SKM-1 treated with dmso at 0.1 percent for 144 hours (cell line): ENCODE measurements around the gene COL4A2.

Experiments used
- DNase-seq: peaks from one replicate; lab custom pipeline; 2025; ENCODE audit not compliant: unreplicated experiment; lab: John Stamatoyannopoulos, UW

COL4A2 gene

GRCh38 chr13:110414931-110415330, 107.8 kb downstream of the COL4A2 start:
- DNase-seq = no peak

DNA sequence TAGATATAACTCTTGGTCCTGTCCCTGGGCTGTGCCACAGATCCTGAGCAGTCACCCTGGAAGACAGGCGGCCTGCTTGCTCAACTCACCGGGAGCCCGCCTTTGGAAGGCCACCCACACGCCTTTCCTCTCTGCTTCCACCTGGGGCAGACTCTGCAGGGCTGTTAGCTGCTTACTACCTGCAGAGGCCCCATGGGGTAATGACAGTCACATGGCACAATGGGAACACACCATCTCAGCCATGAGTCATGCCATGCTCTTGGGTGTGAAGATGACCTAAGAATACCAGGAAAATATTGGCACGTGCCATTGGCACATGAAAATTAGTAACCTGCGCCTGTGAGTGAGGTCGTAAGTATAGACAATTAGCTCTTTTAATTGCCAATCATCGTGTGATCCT, 108.6 kb downstream of the COL4A2 start:
- no peak for DNase-seq

DNA sequence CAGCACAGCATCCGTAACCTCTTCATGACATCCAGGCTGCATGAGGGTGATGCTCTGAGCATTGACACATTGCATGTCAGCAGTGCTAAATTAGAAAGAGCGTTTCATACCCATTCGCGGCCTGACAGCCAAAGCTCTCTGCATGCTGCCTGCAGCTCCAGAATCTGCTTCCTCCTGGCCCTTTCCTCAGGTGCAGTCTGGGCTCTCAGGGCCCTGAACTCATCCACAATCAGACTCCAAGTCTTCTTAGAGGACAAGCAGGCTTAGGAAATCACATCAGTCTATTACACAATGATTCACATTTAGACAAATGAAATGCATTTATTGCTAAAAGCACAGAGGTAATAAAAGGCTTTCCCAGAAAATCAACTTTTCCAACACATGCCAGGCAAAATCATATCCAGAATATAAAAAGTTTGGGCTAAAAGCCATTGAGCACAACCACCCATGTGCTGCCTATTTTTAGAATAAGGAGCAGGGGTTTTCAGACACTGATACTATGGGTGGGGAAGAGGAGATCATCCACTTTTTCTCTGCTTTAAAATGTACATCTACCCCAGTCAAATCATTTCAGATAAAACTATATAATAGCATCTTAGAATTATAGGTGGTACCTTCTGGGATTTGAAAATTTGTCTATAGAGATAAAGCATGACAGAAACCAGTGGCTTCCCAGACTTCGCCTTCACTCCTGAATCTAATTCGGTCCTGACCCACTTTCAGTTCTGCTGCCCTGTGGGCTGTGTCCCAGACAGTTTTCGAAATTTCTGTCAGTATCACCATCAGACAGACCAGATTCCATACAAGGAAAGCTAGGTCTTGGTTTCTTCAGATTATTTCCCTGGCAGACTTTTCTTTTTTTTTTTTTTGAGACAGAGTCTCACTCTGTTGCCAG, 109.3 kb downstream of the COL4A2 start:
- no peak for DNase-seq

GRCh38 chr13:110418944-110419343, 111.9 kb downstream of the COL4A2 start:
- DNase-seq = no peak

GRCh38 chr13:110419381-110419791, 112.3 kb downstream of the COL4A2 start:
- no peak for DNase-seq

DNA sequence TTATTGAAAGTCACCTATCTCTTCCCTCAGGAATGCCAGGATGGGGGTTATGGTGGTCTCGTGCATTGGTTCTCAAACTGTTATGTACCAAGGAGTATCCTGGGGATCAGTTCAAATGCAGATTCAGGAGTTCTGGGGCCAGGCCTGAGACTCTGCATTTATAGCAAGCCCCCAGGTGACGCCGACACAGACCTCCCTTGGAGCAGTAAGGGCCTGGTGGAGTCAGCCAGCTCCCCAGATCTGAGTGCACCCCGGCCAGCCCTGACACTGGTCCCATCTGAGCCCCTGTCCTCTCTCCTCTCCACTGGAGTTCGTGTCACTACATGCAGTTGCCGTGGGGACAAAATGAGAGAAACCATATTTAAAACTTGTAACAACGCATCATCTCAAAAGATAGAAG, 112.9 kb downstream of the COL4A2 start:
- DNase-seq = no peak

DNA sequence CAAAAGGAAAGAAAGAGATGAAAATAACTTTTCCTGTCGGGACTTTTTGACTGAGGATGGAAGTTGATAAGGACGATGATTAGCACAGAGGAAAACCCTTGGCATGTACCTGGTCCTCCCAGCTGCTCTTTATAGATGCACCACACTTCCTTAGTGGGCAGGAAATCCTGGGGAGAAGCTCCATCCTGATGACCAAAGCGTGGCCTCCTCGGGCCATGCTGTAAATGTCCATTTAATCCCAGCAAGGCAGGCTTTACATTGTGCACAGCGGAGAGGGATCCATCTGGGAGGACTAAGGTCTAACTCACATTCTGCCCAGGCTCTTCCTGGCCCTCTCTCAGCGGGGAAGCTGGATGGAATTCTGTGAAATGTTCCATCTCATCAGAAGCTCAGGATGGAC, 113.5 kb downstream of the COL4A2 start:
- no peak for DNase-seq

DNA sequence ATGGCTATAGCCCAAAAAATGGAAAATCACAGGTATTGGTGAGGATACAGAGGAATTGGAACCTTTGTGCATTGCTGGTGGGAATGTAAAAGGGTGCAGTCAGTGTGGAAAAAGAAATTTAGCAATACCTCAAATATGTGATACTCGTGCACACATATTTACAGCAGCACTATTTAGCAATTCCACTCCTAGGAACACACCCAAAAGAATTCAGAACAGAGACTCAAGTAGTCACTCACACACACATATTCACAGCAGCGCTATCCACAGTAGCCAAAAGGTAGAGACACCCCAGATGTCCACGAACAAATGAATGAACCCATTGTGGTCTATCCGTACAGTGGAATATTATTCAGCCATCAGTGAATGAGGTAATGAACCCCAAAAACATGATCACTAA, 114.0 kb downstream of the COL4A2 start:
- no peak for DNase-seq

DNA sequence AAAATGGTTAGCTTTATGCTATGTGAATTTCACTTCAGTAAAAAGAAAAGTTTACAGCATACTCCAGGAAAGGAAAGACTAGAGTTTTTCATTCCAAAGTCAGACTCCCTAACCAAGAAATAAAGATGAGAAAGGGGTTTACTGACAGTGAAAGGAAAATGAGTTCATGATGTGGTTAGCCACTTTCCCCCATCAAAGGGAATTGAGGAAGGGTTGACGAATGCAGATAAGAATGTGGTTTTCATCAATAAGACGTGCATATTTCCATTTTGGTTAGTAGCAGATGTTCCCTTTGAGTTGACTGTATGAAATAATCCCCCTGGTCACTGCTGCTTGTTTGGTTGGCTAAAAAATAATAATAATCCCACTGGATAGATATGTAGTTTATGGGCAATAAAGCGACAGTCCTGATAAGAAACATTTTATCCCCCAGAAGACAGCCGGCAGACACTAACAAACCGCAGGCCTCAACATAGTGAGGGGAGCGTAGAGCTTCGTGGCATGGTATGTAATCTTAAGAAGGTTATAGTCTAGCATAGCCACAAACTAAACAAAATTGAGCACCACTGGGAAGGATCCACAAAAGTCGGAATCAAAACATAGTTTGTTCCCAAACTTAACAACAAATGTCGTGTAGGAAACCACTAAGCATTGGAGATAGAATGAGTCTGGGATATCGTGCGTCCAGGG, 114.8 kb downstream of the COL4A2 start:
- DNase-seq = no peak

DNA sequence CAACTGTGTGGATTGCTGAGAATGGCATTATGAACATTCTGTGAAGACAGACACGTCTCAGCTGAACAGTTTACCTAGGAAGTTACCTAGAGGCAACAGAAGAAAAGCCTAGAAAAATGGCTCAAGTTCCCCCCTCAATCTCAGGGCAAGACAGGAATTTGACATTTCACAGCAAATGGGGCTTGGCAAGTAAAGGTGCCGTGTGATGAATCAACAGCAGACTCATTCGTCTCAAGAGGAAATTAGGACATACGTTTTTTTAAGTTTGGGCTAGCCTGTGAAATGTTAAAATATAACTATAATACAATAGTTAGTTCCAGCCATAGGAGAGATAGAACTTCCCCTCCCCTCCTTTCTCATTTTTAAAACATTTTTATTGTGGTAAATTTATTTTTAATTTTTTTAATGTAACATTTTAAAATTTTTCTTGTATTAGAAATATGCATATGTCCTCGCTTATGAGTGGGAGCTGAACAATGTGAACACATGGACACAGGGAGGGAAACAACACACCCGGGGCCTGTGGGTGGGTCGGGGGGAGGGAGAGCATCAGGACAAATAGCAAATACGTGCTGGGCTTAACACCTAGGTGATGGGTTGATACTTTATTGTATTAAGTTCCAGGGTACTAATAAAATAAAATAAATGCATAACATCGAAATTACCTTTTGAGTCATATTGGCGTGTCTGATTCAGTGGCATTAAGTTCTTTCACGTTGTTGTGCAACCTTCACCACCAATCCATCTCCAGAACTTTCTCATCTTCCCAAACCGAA, 116.0 kb downstream of the COL4A2 start:
- no peak for DNase-seq

GRCh38 chr13:110423689-110424302, 116.7 kb downstream of the COL4A2 start:
- DNase-seq = no peak

DNA sequence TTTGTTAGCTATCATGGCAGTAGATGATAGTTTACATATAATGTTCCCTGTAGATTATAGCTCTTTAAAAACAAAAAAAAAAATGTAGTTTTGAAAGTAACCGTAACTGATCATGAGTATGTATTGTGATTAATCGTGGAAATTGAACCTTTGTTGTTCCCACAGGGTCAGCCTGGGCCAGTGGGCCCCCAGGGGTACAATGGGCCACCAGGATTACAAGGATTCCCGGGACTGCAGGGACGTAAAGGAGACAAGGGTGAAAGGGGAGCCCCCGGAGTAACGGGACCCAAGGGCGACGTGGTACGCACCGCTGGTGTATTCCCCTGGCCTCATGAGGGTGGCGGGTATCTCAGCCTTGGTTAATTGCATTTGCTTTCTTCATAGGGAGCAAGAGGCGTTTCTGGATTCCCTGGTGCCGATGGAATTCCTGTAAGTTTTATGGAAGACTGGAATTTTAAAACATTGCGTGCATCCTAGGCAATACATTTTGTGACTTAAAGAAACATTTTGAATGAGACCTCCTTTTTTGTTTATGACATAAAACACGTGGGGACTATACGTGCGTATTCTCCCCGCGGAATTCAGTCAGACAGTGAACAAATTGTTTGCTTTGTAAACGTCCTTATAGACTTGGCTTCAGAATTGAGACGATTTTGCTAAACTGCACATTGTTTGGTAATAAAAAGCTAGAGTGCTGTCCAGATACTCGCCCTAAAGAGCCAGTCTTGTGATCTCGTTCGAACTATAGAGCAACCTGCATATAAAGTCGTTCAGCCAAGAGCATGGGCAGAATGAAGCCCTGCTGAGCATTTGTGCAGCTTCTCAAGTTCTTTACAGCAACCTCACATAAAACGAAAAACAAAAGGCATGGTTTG, 117.7 kb downstream of the COL4A2 start:
- DNase-seq = no peak

GRCh38 chr13:110425444-110425780, 118.3 kb downstream of the COL4A2 start:
- no peak for DNase-seq

DNA sequence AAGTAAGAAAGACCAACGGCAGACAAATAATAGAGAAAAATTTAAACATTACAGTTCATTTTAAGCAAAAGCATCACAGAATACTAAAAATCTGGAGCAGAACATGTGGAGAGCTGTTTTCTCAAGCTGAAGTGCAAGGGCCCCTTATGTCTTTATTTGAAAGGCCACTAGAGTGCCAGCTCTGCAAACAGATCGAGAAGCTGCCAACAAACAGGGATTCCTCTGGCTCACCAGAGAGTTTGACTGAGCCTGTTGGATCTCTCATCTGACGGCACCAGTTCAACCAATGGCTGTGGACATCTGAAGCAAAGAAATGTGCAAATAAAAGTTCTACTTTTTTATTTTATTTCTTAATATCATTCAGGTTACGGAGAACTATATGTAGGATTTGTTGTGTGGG, 119.7 kb downstream of the COL4A2 start:
- no peak for DNase-seq

DNA sequence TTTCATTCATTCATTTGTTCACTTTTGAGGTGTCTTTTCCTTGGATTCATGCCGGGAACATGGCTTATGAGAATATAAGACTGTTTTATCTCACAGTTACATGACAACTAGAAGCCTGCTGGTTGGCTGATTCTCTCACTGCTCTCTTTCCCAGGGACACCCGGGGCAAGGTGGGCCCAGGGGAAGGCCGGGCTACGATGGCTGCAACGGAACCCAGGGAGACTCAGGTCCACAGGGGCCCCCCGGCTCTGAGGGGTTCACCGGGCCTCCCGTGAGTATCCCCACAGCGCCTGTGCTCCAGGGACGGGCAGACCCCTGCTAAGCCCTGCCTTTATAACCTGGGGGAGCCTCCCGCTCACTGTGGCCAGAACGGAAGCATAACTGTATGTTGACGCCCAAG, 121.2 kb downstream of the COL4A2 start:
- DNase-seq = no peak

DNA sequence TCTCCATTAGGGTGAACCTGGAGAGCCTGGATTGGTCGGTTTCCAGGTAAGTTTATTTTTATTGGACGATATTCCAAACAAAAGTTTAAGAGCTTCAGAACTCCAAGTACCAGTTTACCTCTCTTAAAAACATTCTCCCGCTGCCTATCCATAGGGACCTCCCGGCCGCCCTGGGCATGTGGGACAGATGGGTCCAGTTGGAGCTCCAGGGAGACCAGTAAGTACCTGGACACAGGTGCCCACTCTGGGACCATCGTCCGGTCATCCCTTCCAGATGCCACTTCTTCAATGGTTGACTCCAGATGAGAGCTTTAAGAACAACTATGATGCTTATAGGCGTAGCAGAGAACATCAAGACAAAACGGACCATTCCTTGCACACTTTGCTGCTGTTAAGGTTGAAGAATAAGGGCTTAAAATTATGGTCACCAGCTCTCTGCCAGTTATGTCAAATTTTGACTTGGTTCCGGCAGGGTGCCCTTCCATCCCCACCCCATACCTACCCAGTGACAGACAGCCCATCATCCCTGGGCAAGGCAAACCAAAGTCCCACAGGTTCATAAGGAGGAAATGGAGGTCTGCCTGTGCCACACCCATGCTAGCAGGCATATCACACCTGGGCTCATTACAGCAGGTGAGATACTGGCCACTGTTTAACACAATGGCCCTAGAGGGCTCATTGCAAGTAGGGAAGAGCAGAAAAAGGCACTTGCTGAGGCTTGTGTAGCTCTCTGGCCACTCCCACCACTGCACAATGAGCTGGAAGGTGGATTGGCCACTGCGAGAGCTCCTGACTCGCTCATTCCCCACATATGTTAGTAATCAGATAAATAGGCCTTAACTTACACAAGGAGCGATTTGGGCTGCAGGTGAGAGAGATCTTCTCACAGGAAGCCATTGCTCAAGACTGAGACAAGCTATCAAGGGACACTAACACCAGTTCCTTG, 123.6 kb downstream of the COL4A2 start:
- no peak for DNase-seq

- no peak for DNase-seq
Observed at GRCh38 chr13:110431425-110432294, 124.6 kb downstream of the COL4A2 start.

- no peak for DNase-seq
Observed at GRCh38 chr13:110432522-110432921, 125.4 kb downstream of the COL4A2 start.
